ENCODE measurements around the gene SEMA5A. TPM values are rescaled to one million over a fixed set of nuclear protein-coding genes. Genes with fewer than 3 reads are reported as not detected.

The SEMA5A gene
- polyA plus RNA-seq, 5 donors, result 14.2 to 25.1 (median 18.4) TPM

- no peak for DNase-seq
These were observed 6.0 kb upstream of the SEMA5A start for GRCh38 chr5:9551567-9552537.

- no peak for DNase-seq
These were observed 4.1 kb upstream of the SEMA5A start for GRCh38 chr5:9549941-9550340.

GRCh38 chr5:9547122-9547947, 1.5 kb upstream of the SEMA5A start:
- DNase-seq, result peak in 1 of 2 donors; percentile 37

- DNase-seq, result peak in 1 of 2 donors; percentile 17
These were observed 511 bp downstream of the SEMA5A start for GRCh38 chr5:9545136-9545991.

GRCh38 chr5:9544502-9545135, 1.3 kb downstream of the SEMA5A start:
- DNase-seq, result peak; percentile 84 to 85

- DNase-seq, result no peak
These were observed 1.8 kb downstream of the SEMA5A start for GRCh38 chr5:9544056-9544455.

- no peak for DNase-seq
These were observed 2.5 kb downstream of the SEMA5A start for GRCh38 chr5:9543311-9543920.

GRCh38 chr5:9540791-9541190, 5.1 kb downstream of the SEMA5A start:
- no peak for DNase-seq

- DNase-seq, result no peak
These were observed 7.4 kb downstream of the SEMA5A start for GRCh38 chr5:9538504-9538903.

- DNase-seq, result no peak
These were observed 8.4 kb downstream of the SEMA5A start for GRCh38 chr5:9537223-9538141.

GRCh38 chr5:9536717-9537116, 9.2 kb downstream of the SEMA5A start:
- no peak for DNase-seq

- no peak for DNase-seq
These were observed 10.9 kb downstream of the SEMA5A start for GRCh38 chr5:9534881-9535517.

- DNase-seq, result no peak
These were observed 12.1 kb downstream of the SEMA5A start for GRCh38 chr5:9533562-9534364.

GRCh38 chr5:9533096-9533495, 12.8 kb downstream of the SEMA5A start:
- no peak for DNase-seq

- DNase-seq, result no peak
These were observed 16.4 kb downstream of the SEMA5A start for GRCh38 chr5:9529513-9529912.

GRCh38 chr5:9529041-9529480, 16.8 kb downstream of the SEMA5A start:
- DNase-seq, result no peak

GRCh38 chr5:9524941-9525340, 20.9 kb downstream of the SEMA5A start:
- no peak for DNase-seq
